Measurements from ENCODE around the gene SNRNP200. TPM values are rescaled to one million over a fixed set of nuclear protein-coding genes. Genes with fewer than 3 reads are reported as not detected.

Gene SNRNP200
- total and polyA plus RNA-seq, 8 donors, result 31.2 to 184 (median 78.5) TPM

DNA sequence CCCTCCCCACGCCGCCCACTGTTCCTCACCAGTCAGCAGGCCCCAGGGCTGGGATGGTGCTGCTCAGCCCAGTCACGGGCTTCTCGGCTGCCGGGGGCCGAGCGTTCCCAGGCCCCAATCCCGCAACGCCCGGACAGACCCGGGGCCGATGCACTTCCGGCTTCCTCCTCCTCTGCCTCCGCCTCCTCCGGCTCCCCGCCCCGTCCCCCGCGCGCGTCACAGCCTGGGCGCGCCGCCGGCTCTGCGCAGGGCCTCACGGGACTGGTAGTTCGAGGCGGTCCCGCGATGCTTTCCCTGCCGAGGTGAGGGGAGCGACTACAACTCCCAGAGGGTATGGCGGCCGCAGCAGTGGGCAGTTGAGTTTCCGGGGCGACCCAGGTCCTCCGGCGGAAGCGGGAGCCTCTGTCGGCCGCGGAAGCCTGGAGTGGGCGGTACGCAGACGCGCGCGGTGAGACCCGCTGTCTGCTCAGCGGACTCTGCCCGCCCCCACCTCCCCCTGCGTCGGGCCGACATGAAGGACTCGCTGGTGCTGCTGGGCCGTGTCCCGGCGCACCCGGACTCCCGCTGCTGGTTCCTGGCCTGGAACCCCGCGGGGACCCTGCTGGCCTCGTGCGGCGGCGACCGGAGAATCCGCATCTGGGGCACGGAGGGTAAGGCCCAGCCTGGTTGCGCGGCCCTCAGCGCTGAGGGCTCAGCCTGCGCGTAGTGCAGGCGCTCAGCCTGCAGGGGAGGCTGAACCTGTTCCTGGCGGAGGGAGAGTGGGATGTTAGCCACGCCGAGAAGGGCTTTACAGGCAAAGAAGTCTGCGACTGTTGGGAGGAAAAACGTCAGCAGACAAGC, 39.3 kb downstream of the SNRNP200 start, which contains the start of the genes CIAO1 and TMEM127:
Gene CIAO1 (plus strand): TSS at position 386 of the 840 bp plus-strand sequence. CDS start 126 bp downstream, at position 512.
Gene TMEM127 (minus strand): TSS at position 158 of the 840 bp plus-strand sequence. CDS start 616 bp downstream, outside the sequence.
- H3K4me3 ChIP-seq, result peak within 1 kb of the TSS; percentile 91 to 100 (median 98)
- DNase-seq, result peak; percentile 99 to 100
- H3K4me1 ChIP-seq, result peaks cover 40 to 56% (median 54%) of the 10 kb centered on the region in 4 donors
- no peaks in the 10 kb centered on the region for H3K9me3 ChIP-seq
- intact Hi-C loops (cut with DNase I; ENCODE audit: low total_unique reads), result loop anchor here (10.0 kb wide), 1 partner anchor 51 kb away; no protein-coding TSS in a partner anchor
- H3K27me3 ChIP-seq, result no peaks in the 10 kb centered on the region
- H3K36me3 ChIP-seq, result peaks cover 26 to 60% (median 53%) of the 10 kb centered on the region in 4 donors
- TF ChIP-seq POLR2AphosphoS5 (IDR thresholded peaks at IDR 0.05), result peak; percentile 78 to 97 (median 89)
- TF ChIP-seq, protein P1, sequence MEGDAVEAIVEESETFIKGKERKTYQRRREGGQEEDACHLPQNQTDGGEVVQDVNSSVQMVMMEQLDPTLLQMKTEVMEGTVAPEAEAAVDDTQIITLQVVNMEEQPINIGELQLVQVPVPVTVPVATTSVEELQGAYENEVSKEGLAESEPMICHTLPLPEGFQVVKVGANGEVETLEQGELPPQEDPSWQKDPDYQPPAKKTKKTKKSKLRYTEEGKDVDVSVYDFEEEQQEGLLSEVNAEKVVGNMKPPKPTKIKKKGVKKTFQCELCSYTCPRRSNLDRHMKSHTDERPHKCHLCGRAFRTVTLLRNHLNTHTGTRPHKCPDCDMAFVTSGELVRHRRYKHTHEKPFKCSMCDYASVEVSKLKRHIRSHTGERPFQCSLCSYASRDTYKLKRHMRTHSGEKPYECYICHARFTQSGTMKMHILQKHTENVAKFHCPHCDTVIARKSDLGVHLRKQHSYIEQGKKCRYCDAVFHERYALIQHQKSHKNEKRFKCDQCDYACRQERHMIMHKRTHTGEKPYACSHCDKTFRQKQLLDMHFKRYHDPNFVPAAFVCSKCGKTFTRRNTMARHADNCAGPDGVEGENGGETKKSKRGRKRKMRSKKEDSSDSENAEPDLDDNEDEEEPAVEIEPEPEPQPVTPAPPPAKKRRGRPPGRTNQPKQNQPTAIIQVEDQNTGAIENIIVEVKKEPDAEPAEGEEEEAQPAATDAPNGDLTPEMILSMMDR (IDR thresholded peaks at IDR 0.05), result peak in 2 of 7 experiments; percentile 9 to 24
- peak in 1 of 4 donors; percentile 59 for TF ChIP-seq POLR2A (IDR thresholded peaks at IDR 0.05)
- TF ChIP-seq EP300 (IDR thresholded peaks at IDR 0.05), result no peak
- H3K27ac ChIP-seq, result peak within 1 kb of the TSS; percentile 90 to 98 (median 94)
- 0 to 6% (median 1%) methylated on average over 10 to 81 of the region's 81 CpGs for WGBS, 5 donors

DNA sequence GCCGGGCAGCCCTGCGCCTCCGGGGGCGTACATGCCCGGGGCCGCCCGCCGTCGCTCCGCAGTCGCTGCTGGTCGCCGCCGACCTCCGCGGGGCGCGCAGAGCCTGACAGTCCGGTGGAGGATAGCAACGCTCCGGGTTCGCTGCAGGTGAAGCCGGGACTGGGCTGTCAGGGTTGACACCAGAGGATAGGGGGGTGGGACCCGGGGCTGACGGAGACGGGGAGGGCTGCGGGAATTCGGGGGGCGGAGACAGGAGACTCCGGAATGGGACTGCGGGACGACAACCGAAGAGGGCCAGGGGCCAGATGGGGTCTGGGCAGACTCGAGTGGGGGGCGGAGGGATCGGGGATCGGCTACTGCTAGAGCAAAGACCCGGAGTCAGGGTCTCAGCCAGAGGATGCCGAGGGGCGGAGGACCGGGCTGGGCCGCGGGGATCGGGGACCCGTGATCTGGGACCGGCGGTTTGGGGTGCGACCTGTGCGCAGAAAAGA, 40.0 kb downstream of the SNRNP200 start:
- intact Hi-C loops (cut with DNase I; ENCODE audit: low total_unique reads), result loop anchor here (10.0 kb wide), 1 partner anchor 51 kb away; no protein-coding TSS in a partner anchor
- Histone ChIP-seq H3K4me1 (peaks cover 47 to 63% (median 61%) of the 10 kb centered on the region in 4 donors), H3K4me3 (peak overlapping the region; percentile 91 to 100 (median 98)), H3K9me3 (no peaks in the 10 kb centered on the region), H3K36me3 (peaks cover 21 to 57% (median 46%) of the 10 kb centered on the region in 4 donors), H3K27me3 (no peaks in the 10 kb centered on the region), H3K27ac (peak overlapping the region; percentile 90 to 98 (median 94))
- TF ChIP-seq, protein P1 (IDR thresholded peaks at IDR 0.05), result no peak
- TF ChIP-seq POLR2A (IDR thresholded peaks at IDR 0.05), result no peak
- TF ChIP-seq EP300 (IDR thresholded peaks at IDR 0.05), result no peak
- TF ChIP-seq POLR2AphosphoS5 (IDR thresholded peaks at IDR 0.05), result no peak
- 0 to 2% (median 1%) methylated on average over 17 to 49 of the region's 49 CpGs for WGBS, 5 donors
- peak in 1 of 2 donors; percentile 36 for DNase-seq

DNA sequence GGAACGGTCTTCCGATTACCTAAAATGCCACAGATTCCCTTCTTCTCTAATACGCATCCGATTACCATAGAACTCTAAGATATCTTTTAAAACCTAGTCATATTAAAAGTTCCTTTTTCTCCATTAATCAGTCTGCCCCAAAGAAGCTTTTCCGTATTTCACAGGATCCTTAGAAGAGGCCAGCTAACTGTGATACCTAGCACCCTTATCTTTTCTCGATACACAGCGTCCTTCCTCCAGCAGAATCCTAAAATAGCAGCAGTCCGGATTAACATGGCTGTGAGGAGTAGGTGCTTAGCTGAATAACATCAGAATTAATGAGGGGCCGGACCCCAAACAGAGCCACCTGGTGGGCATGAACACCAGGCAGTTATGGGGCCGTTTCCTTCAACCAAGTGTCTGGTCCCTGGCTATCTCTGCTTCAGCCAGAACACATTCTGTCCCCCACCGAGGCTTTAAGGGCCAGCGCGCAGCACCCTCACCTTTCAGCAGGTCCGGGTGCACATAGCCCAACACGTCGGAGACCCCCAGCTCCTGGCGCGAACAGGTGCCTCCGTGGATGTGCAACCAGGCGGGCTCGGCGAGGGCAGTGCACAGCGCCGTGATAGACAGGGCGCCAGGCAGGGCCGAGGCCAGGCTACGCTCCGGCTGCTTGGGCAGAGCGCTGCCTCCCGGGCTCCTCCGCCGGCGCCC, 40.5 kb downstream of the SNRNP200 start:
- H3K9me3 ChIP-seq, result no peaks in the 10 kb centered on the region
- TF ChIP-seq, protein P1 (IDR thresholded peaks at IDR 0.05), result peak in 1 of 7 experiments; percentile 15
- TF ChIP-seq POLR2AphosphoS5 (IDR thresholded peaks at IDR 0.05), result no peak
- WGBS, 5 donors, result 12 to 26% (median 14%) methylated on average over 15 to 33 of the region's 33 CpGs
- peaks cover 52 to 69% (median 67%) of the 10 kb centered on the region in 4 donors for H3K4me1 ChIP-seq
- intact Hi-C loops (cut with DNase I; ENCODE audit: low total_unique reads), result loop anchor here (10.0 kb wide), 1 partner anchor 50 kb away; no protein-coding TSS in a partner anchor
- H3K27ac ChIP-seq, result peak overlapping the region; percentile 90 to 98 (median 94)
- H3K4me3 ChIP-seq, result peak overlapping the region; percentile 91 to 100 (median 98)
- peak in 1 of 2 donors; percentile 61 for DNase-seq
- no peaks in the 10 kb centered on the region for H3K27me3 ChIP-seq
- peaks cover 17 to 51% (median 40%) of the 10 kb centered on the region in 4 donors for H3K36me3 ChIP-seq
